ENCODE data around the gene GPR141.

GPR141 gene

DNA sequence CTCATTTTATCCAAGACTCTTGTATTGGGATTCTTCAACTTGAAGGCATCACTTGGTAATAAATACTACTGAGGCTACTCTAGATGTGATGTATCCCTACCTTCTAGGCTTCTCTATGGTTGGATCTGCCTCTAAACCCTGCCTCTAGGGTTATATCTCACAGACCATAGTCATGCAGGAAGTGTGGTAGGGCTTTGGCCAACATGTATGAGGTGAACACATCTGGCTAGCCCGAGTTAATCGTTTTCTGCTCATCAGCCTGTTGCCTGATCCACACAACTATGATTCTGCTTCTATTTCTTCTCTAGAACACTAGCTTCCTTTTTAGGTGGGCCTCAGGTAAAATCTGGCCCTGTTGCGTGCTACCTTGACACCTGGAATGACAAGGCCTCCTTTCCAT lies 86.2 kb downstream of the GPR141 start:
- no peak for DNase-seq
- intact Hi-C loops (cut with DNase I) = no loop called here

- no peak for DNase-seq
- intact Hi-C loops (cut with DNase I) = no loop called here
Observed at GRCh38 chr7:37770838-37771237, 87.3 kb downstream of the GPR141 start.

DNA sequence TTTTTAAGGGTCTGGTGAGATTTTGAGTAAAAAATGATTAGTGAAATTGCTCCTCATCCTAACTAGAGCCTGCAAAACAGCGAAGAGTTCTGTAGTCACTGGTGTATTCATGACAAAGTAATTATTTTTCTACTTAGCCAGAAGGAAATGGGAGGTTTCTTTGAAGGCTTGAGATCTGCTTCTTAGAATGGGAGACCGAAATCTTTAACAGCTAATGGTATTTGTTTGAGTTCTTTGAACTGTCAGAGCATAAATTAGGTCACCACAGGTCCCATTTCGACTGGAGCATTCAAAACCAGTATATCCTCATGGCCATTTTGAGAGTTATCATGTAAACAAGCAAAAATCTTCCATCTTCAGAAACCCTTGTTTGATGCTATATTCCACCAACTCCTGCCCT lies 87.8 kb downstream of the GPR141 start:
- intact Hi-C loops (cut with DNase I) = no loop called here

GRCh38 chr7:37771801-37772200 lies 88.2 kb downstream of the GPR141 start:
- intact Hi-C loops (cut with DNase I) = no loop called here
- DNase-seq = no peak

More for the DNA sequence above, 87.8 kb downstream of the GPR141 start:
- DNase-seq = no peak

GRCh38 chr7:37775921-37776320 lies 92.4 kb downstream of the GPR141 start:
- intact Hi-C loops (cut with DNase I) = no loop called here
- DNase-seq = no peak

- intact Hi-C loops (cut with DNase I) = no loop called here
- no peak for DNase-seq
Observed at GRCh38 chr7:37781156-37781555, 97.6 kb downstream of the GPR141 start.

GRCh38 chr7:37782166-37782565 lies 98.6 kb downstream of the GPR141 start:
- intact Hi-C loops (cut with DNase I) = no loop called here
- DNase-seq = no peak

GRCh38 chr7:37784015-37784414 lies 100.4 kb downstream of the GPR141 start:
- intact Hi-C loops (cut with DNase I) = no loop called here
- no peak for DNase-seq

DNA sequence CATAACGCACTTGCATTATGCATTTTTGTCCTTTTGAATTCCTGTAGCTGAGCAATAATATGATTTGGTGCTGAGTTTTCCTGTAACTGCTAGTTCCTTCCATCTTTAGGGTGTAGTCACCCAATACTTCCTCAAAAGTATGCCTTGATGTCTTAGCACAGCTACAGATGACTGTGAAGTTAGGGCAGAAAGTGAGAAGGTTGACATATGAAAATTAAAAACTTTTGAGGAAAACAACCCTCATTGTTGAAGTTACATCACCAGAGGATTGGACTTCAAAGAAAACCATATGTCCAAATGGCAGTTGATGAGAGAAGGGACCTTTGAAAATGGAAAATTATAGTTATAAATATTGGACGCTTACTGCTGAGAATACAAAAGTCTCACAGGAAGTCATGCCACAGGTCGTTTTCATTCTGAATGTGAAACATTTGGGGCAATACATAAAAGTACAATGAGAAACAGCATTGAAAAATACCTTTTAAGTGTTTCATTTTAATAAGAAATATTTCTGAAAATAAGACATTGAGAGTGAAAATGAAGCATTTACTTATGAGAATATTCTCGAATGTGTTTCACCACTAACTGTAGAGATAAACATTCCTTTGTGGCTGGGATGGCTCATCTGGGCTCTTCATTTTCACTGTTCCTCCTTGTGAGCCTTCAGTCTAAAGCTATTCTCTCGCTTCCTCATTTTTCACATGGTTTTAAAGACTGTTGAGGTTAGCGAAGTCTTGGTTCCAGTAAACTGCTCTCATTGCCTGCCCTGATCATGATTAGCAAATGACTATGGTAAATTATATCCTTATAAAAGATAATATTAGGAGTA lies 103.4 kb downstream of the GPR141 start:
- intact Hi-C loops (cut with DNase I) = no loop called here
- no peak for DNase-seq

Measured in head of caudate nucleus (tissue), 42 donors.